Measurements from ENCODE around the gene ZFYVE1. TPM values are rescaled to one million over a fixed set of nuclear protein-coding genes. Genes with fewer than 3 reads are reported as not detected.

Gene ZFYVE1
- total RNA-seq, 1 donor from 2014 or later, result 18.6 TPM

GRCh38 chr14:72982146-72982708, 44.7 kb downstream of the ZFYVE1 start:
- peaks cover 35% of the 10 kb centered on the region for H3K36me3 Mint-ChIP-seq

GRCh38 chr14:72980863-72981262, 46.0 kb downstream of the ZFYVE1 start:
- TF ChIP-seq CTCF (conservative IDR thresholded peaks at IDR 0.05), result no peak
- Mint-ChIP-seq H3K9me3 (no peaks in the 10 kb centered on the region), H3K27me3 (no peaks in the 10 kb centered on the region), H3K36me3 (peaks cover 34% of the 10 kb centered on the region), H3K27ac (no peak overlapping the region), H3K4me1 (ENCODE audit: unreplicated experiment) (no peaks in the 10 kb centered on the region), H3K4me3 (no peak overlapping the region)
- DNase-seq (ENCODE audit: extremely low spot score, unreplicated experiment), result no peak

More at GRCh38 chr14:72982146-72982708, 44.7 kb downstream of the ZFYVE1 start:
- Mint-ChIP-seq H3K9me3 (no peaks in the 10 kb centered on the region), H3K27me3 (no peaks in the 10 kb centered on the region), H3K4me1 (ENCODE audit: unreplicated experiment) (no peaks in the 10 kb centered on the region), H3K4me3 (no peak overlapping the region), H3K27ac (no peak overlapping the region)
- no peak for DNase-seq (ENCODE audit: extremely low spot score, unreplicated experiment)
- TF ChIP-seq CTCF (conservative IDR thresholded peaks at IDR 0.05), result no peak

- DNase-seq (ENCODE audit: extremely low spot score, unreplicated experiment), result no peak
- Mint-ChIP-seq H3K27ac (no peak overlapping the region), H3K4me1 (ENCODE audit: unreplicated experiment) (no peaks in the 10 kb centered on the region), H3K27me3 (no peaks in the 10 kb centered on the region), H3K9me3 (no peaks in the 10 kb centered on the region), H3K36me3 (peaks cover 31% of the 10 kb centered on the region), H3K4me3 (no peak overlapping the region)
- TF ChIP-seq CTCF (conservative IDR thresholded peaks at IDR 0.05), result no peak
Measured at GRCh38 chr14:72978856-72979255, 48.0 kb downstream of the ZFYVE1 start.

- Mint-ChIP-seq H3K4me3 (no peak overlapping the region), H3K4me1 (ENCODE audit: unreplicated experiment) (no peaks in the 10 kb centered on the region), H3K36me3 (peaks cover 25% of the 10 kb centered on the region)
Measured at GRCh38 chr14:72975770-72976169, 51.1 kb downstream of the ZFYVE1 start.

GRCh38 chr14:72974661-72975060, 52.2 kb downstream of the ZFYVE1 start:
- H3K9me3 Mint-ChIP-seq, result no peaks in the 10 kb centered on the region
- H3K4me1 Mint-ChIP-seq (ENCODE audit: unreplicated experiment), result no peaks in the 10 kb centered on the region
- H3K4me3 Mint-ChIP-seq, result no peak overlapping the region
- H3K27ac Mint-ChIP-seq, result no peak overlapping the region
- no peaks in the 10 kb centered on the region for H3K27me3 Mint-ChIP-seq
- no peak for TF ChIP-seq CTCF (conservative IDR thresholded peaks at IDR 0.05)
- peaks cover 23% of the 10 kb centered on the region for H3K36me3 Mint-ChIP-seq
- DNase-seq (ENCODE audit: extremely low spot score, unreplicated experiment), result no peak

More at GRCh38 chr14:72975770-72976169, 51.1 kb downstream of the ZFYVE1 start:
- DNase-seq (ENCODE audit: extremely low spot score, unreplicated experiment), result no peak
- peak; percentile 21 for TF ChIP-seq CTCF (conservative IDR thresholded peaks at IDR 0.05)
- H3K27ac Mint-ChIP-seq, result no peak overlapping the region
- H3K27me3 Mint-ChIP-seq, result no peaks in the 10 kb centered on the region
- no peaks in the 10 kb centered on the region for H3K9me3 Mint-ChIP-seq
